Activated CD4-positive, alpha-beta T cell treated with anti-CD3 and anti-CD28 coated beads, Interleukin-2, amount 50 U/mL, for 16 hours (primary cell): Measurements from ENCODE around the gene TBC1D22A.
A peak's percentile ranks its signal among the peaks of the same experiment; 100 is the strongest.

Source experiments
- DNase-seq: peaks from one replicate; pipeline ENCODE4 v3.0.0-alpha.2; 2020

Gene TBC1D22A

DNA sequence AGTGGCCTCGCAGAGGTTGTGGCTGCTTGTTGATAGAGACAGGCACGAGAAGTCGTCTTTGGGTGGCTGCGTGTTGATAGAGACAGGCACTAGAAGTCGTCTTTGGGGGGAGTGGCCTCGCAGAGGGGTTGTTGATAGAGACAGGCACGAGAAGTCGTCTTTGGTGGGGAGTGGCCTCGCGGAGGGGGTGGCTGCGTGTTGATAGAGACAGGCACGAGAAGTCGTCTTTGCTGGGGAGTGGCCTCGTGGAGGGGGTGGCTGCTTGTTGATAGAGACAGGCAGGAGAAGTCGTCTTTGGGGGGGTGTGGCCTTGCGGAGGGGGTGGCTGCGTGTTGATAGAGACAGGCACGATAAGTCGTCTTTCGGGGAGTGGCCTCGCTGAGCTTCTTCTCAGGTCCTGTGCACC lies 328.8 kb downstream of the TBC1D22A start:
- DNase-seq = no peak

- no peak for DNase-seq
These were observed 329.7 kb downstream of the TBC1D22A start for GRCh38 chr22:47091921-47092700.

GRCh38 chr22:47092896-47093311 lies 330.5 kb downstream of the TBC1D22A start:
- no peak for DNase-seq

- no peak for DNase-seq
These were observed 331.3 kb downstream of the TBC1D22A start for GRCh38 chr22:47093720-47094119.

DNA sequence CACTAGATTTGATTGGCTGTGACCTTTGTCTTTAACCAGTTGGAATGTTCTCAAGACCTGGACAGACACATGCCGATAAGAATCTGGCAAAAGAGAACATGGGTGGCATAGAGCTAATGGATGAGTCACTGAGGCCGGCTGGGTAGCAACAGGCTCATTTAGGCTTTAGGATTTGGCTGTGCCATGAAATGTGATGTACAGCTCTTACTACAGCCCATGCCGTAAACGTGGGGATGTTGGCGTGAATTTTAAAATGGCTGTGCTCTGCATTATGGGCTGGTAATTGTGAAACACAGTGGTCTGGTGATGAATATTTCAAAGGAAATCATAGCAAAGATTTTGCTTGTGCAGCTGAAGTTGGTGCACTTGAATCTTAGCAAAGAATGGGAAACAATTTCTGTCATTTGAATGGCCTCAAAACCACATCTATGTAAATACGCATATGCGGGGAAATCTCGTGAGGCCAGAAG lies 332.4 kb downstream of the TBC1D22A start:
- peak; percentile 57 for DNase-seq

DNA sequence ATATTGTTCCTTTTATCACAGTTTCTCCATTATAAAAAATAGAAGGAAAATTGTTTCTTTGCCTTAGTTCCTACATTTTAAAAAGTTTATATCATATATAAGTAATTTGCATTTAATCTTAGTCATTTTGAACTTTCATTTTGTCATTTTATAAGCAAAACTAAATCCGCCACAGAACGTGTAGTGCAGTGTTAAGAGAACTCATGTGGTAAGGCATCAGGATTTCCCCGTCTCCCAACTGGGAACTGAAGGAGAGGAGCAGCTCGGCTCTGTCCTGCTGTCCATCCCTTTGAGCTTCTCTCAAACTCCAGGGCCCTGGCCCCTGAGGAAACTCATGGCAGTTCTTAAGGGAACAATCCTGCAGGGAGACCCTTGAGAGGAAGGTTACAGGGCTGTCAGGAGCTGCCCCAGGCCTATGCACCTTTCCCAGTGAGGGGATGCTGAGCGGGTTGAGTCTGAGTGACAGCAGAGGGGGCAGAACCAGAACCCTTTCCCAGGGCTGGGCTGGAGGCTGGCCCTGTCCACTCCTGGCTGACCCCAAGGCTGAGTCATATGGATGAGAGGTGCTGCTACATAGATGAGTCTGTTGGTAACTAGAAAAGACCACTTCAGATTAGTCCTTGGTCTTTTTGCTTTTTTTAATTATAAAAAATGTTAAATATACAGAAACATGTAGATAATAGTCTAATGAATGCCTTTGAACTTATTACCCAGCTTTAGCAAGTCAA lies 333.1 kb downstream of the TBC1D22A start:
- DNase-seq = peak; percentile 29

- no peak for DNase-seq
These were observed 335.7 kb downstream of the TBC1D22A start for GRCh38 chr22:47098121-47098520.

GRCh38 chr22:47098554-47098953 lies 336.1 kb downstream of the TBC1D22A start:
- DNase-seq = no peak

- DNase-seq = no peak
These were observed 337.6 kb downstream of the TBC1D22A start for GRCh38 chr22:47100019-47100418.

DNA sequence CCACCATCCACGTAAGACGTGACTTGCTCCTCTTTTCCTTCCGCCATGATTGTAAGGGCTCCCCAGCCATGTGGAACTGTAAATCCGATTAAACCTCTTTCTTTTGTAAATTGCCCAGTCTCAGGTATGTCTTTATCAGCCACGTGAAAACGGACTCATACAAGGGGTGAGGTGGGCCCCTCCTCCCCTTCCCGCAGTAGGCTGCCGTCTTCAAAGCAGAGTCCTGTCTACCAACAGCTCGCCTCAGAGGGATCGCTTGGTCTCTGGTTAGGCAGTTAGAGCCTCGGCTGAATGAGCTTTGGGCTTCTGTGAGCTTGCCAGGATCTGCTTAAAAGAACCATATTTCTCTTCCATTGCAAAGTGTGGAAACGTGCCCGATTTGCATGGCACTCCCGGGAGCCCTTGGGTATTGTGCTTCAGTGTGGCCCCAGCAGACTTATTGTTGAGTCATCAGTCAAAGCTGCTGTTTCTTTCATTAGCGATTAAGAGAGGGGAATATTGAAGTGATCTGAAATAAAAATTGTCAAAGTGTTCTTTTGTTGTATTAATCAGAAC lies 338.3 kb downstream of the TBC1D22A start:
- DNase-seq = no peak

DNA sequence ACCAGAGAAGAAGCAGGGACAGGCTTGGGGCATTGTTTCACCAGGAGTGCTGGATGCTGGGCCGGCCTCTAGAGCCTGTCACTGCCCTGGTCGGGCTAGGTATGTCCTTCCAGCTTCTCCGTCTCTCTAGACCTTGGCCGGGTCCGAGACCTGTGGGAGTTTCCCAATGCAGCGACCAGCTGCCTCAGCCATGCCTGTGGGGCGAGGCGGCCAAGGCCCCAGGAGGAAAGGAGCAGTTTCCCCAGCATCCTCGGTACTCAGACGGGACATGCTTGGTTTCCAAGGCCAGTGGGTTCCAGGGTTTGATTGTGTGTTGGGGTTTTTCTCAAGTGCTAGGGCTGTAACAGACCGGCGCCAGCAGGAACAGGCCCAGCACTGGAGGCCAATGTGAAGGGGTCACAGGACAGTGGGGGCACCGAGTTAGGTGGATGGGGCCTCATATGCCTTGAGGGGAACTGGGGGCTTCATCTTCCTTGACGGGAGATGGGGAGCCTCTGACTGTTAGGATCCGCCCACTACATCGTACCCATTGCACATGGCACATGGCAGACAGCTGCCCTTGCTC lies 339.0 kb downstream of the TBC1D22A start:
- DNase-seq = no peak

- DNase-seq = no peak
These were observed 339.6 kb downstream of the TBC1D22A start for GRCh38 chr22:47102081-47102480.

GRCh38 chr22:47102648-47103047 lies 340.2 kb downstream of the TBC1D22A start:
- DNase-seq = no peak

- DNase-seq = peak; percentile 27
These were observed 342.6 kb downstream of the TBC1D22A start for GRCh38 chr22:47105085-47105484.

DNA sequence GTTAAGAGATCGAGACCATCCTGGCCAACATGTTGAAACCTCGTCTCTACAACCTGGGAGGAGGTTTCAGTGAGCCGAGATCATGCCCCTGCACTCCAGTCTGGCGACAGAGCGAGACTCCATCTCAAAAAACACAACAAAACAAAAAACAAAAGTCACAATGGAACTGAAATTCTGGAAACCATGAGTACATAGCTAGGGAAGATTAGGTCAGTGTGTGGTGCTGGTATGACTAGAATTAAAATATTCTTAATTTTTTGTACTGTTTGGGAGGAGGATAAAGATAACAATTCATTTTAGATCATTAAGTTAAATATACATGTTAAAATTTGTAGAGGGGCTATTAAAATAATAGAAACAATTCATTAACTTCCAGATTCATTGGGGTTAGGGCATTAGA lies 344.4 kb downstream of the TBC1D22A start:
- DNase-seq = no peak

DNA sequence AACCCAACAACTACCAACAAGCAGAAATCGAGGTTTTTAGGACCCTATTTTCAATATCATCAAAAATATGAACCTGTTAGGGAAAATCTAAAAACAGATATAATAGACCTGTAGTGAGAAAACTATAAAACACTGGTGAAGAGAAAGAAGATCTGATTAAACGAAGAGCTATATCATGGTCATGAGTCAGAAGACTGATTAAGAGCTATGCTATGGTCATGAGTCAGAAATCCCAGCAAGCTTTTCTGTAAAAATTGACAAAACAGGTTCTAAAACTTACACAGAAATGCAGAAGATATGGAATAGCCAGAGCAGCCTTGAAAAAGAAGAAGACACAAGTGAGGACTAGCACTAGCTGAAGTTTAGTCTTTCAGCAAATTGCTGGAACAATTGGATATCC lies 345.0 kb downstream of the TBC1D22A start:
- DNase-seq = no peak

- DNase-seq = no peak
These were observed 348.5 kb downstream of the TBC1D22A start for GRCh38 chr22:47110817-47111443.

GRCh38 chr22:47111626-47112581 lies 349.5 kb downstream of the TBC1D22A start:
- DNase-seq = no peak

GRCh38 chr22:47112582-47112965 lies 350.1 kb downstream of the TBC1D22A start:
- no peak for DNase-seq

DNA sequence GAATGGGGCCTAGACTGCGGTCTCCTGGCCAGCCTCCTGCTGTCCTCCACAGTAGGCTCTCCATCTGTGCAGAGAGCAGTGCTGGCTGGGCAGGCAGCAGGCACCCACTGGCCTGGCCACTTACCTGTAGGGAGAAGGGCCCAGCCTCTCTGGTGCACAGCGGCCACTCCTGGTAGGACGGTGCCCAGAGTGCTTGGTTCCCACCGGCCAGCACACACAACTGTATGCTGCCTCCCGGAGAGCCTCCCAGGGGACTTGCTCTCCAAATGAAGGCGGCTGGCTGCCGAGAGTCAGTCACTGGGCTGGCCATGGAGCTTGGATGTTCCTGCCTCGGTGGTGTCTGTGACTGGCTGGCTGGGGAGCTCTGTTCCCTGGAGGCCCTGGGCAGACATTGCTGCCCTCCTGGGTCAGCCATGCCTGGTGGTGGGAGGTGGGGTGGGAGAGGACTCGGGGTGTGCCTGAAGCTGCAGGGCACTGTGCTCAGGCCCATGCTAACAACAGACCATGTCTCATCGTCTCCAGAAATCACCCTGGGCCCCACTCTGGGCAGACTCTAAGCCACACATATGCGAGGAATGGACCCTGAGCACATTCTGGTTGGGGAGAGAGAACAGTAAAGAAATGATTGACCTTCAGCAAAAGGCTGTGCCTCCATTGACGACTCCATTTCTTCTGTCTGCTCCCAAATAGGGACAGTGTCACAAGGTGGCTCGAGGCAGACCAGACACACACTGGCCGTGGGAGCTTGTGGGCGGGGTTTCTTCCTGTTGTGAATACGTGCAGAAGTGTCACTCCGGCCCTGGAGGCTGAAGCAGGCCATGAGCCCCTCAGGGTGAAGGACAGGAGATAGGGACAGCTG lies 350.8 kb downstream of the TBC1D22A start:
- DNase-seq = no peak

- DNase-seq = no peak
These were observed 351.5 kb downstream of the TBC1D22A start for GRCh38 chr22:47113853-47114415.
